Vagina (tissue), 2 donors: ENCODE measurements around the gene MPIG6B. TPM values are rescaled to one million over a fixed set of nuclear protein-coding genes. Genes with fewer than 3 reads are reported as not detected.

Experiments
- DNase-seq, 2 donors: peaks; one replicate each; pipeline ENCODE4 v3.0.0-alpha.2; 2017; ENCODE audit errors: extremely low spot score in 2 of 2
- H3K27ac ChIP-seq: fragments of 200-600 bp; sonication (generic); one replicate; pipeline ENCODE4 v1.5.1; 2019
- H3K27me3 ChIP-seq: fragments of 200-600 bp; sonication (generic); one replicate; pipeline ENCODE4 v1.5.1; 2019
- H3K36me3 ChIP-seq, 2 donors: fragments of 200-600 bp; sonication (generic); one replicate each; pipeline ENCODE4 v1.5.1; 2017 to 2019
- H3K4me1 ChIP-seq: fragments of 200-600 bp; sonication (generic); one replicate; pipeline ENCODE4 v1.5.1; 2019
- H3K4me3 ChIP-seq, 2 donors: fragments of 200-600 bp; sonication (generic); 1 replicate in 1 of 2; 2 replicates in 1 of 2; pipeline ENCODE4 v1.5.1; 2016 to 2019
- H3K9me3 ChIP-seq: fragments of 200-600 bp; sonication (generic); one replicate; pipeline ENCODE4 v1.5.1; 2019
- POLR2A ChIP-seq, 2 donors: fragments of 450-650 bp; IDR thresholded peaks; one replicate each; pipeline ENCODE4 v1.6.1; 2017; ENCODE audit warnings: antibody characterized with exemption in 2 of 2, mild to moderate bottlenecking in 2 of 2, moderate library complexity in 2 of 2
- POLR2AphosphoS5 ChIP-seq, 2 donors: sonication (generic); formaldehyde crosslinking; IDR thresholded peaks; one replicate each; pipeline ENCODE4 v1.9.0; 2017; ENCODE audit warnings: antibody characterized with exemption in 2 of 2, mild to moderate bottlenecking in 2 of 2, low read depth in 1 of 2; ENCODE audit not compliant: insufficient read depth in 1 of 2
- intact Hi-C: fragments of 100-400 bp; cut with DNase I; formaldehyde crosslinking; loops from one replicate; pipeline ENCODE4 v1.15.1; 2023
- total RNA-seq: library from RNA; depleted of rRNA; stranded (reverse); fragments of >200 nt; gene quantifications from one replicate; pipeline ENCODE4 v1.2.3, GENCODE V29; 2016
- TF ChIP-seq, protein P1 (sequence below), 3 experiments: fragments of 450-650 bp in 2 of 3; fragments of 200-600 bp in 1 of 3; sonication (generic) in 1 of 3; IDR thresholded peaks; one replicate each; pipeline ENCODE4 v1.5.1; 2017 to 2019; ENCODE audit warnings: antibody characterized with exemption in 3 of 3, mild to moderate bottlenecking in 2 of 3, moderate library complexity in 2 of 3

The MPIG6B gene
- total RNA-seq, 1 donor from 2014 or later = not detected

DNA sequence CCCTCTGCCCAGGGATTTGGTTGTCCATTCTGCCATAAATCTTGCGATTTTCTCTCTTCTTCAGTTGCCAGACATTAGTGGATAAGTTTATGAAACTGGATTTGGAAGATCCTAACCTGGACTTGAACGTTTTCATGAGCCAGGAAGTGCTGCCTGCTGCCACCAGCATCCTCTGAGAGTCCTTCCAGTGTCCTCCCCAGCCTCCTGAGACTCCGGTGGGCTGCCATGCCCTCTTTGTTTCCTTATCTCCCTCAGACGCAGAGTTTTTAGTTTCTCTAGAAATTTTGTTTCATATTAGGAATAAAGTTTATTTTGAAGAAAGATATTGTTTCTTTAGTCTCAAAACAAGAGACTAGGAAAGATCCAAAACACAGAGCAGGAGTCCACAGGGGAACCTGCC is 39.2 kb downstream of the MPIG6B start, which contains the start of gene SAPCD1:
SAPCD1 (plus strand) TSS at position 301 of the 400 bp plus-strand sequence. CDS start 399 bp downstream, outside the sequence.
- Histone ChIP-seq H3K4me3 (no peak within 1 kb of the TSS), H3K27me3 (no peaks in the 10 kb centered on the region), H3K27ac (no peak within 1 kb of the TSS), H3K4me1 (no peaks in the 10 kb centered on the region), H3K9me3 (no peaks in the 10 kb centered on the region), H3K36me3 (no peaks in the 10 kb centered on the region)
- intact Hi-C loops = no loop called here
- TF ChIP-seq POLR2AphosphoS5 (IDR thresholded peaks at IDR 0.05; ENCODE audit: insufficient read depth in 1 of 2, low read depth in 1 of 2) = no peak
- no peak for TF ChIP-seq POLR2A (IDR thresholded peaks at IDR 0.05)
- TF ChIP-seq, protein P1, sequence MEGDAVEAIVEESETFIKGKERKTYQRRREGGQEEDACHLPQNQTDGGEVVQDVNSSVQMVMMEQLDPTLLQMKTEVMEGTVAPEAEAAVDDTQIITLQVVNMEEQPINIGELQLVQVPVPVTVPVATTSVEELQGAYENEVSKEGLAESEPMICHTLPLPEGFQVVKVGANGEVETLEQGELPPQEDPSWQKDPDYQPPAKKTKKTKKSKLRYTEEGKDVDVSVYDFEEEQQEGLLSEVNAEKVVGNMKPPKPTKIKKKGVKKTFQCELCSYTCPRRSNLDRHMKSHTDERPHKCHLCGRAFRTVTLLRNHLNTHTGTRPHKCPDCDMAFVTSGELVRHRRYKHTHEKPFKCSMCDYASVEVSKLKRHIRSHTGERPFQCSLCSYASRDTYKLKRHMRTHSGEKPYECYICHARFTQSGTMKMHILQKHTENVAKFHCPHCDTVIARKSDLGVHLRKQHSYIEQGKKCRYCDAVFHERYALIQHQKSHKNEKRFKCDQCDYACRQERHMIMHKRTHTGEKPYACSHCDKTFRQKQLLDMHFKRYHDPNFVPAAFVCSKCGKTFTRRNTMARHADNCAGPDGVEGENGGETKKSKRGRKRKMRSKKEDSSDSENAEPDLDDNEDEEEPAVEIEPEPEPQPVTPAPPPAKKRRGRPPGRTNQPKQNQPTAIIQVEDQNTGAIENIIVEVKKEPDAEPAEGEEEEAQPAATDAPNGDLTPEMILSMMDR (IDR thresholded peaks at IDR 0.05) = no peak
- DNase-seq = no peak

- H3K4me1 ChIP-seq = no peaks in the 10 kb centered on the region
- no peak for TF ChIP-seq POLR2A (IDR thresholded peaks at IDR 0.05)
- TF ChIP-seq, protein P1 (IDR thresholded peaks at IDR 0.05) = no peak
- TF ChIP-seq POLR2AphosphoS5 (IDR thresholded peaks at IDR 0.05; ENCODE audit: insufficient read depth in 1 of 2, low read depth in 1 of 2) = no peak
- DNase-seq = no peak
- H3K36me3 ChIP-seq = no peaks in the 10 kb centered on the region
- intact Hi-C loops = no loop called here
- H3K4me3 ChIP-seq = no peak overlapping the region
- H3K27me3 ChIP-seq = no peaks in the 10 kb centered on the region
- no peak overlapping the region for H3K27ac ChIP-seq
- no peaks in the 10 kb centered on the region for H3K9me3 ChIP-seq
These were observed 39.9 kb downstream of the MPIG6B start for GRCh38 chr6:31762878-31763618.

- no peaks in the 10 kb centered on the region for H3K9me3 ChIP-seq
- H3K36me3 ChIP-seq = no peaks in the 10 kb centered on the region
- no peak overlapping the region for H3K4me3 ChIP-seq
- no peaks in the 10 kb centered on the region for H3K4me1 ChIP-seq
- intact Hi-C loops = no loop called here
- H3K27me3 ChIP-seq = no peaks in the 10 kb centered on the region
- H3K27ac ChIP-seq = no peak overlapping the region
- TF ChIP-seq POLR2A (IDR thresholded peaks at IDR 0.05) = no peak
- TF ChIP-seq POLR2AphosphoS5 (IDR thresholded peaks at IDR 0.05; ENCODE audit: insufficient read depth in 1 of 2, low read depth in 1 of 2) = no peak
- no peak for DNase-seq
These were observed 40.4 kb downstream of the MPIG6B start for GRCh38 chr6:31763619-31763940.

- H3K27me3 ChIP-seq = no peaks in the 10 kb centered on the region
- no peak overlapping the region for H3K27ac ChIP-seq
- H3K9me3 ChIP-seq = no peaks in the 10 kb centered on the region
- H3K4me1 ChIP-seq = no peaks in the 10 kb centered on the region
- intact Hi-C loops = no loop called here
- H3K4me3 ChIP-seq = no peak overlapping the region
- TF ChIP-seq POLR2A (IDR thresholded peaks at IDR 0.05) = no peak
- no peak for TF ChIP-seq POLR2AphosphoS5 (IDR thresholded peaks at IDR 0.05; ENCODE audit: insufficient read depth in 1 of 2, low read depth in 1 of 2)
- TF ChIP-seq, protein P1 (IDR thresholded peaks at IDR 0.05) = no peak
- no peaks in the 10 kb centered on the region for H3K36me3 ChIP-seq
- no peak for DNase-seq
These were observed 41.0 kb downstream of the MPIG6B start for GRCh38 chr6:31764198-31764597.

- DNase-seq = no peak
- no peak for TF ChIP-seq POLR2A (IDR thresholded peaks at IDR 0.05)
- TF ChIP-seq, protein P1 (IDR thresholded peaks at IDR 0.05) = no peak
- Histone ChIP-seq H3K36me3 (no peaks in the 10 kb centered on the region), H3K4me1 (no peaks in the 10 kb centered on the region), H3K27ac (no peak overlapping the region), H3K9me3 (no peaks in the 10 kb centered on the region), H3K27me3 (no peaks in the 10 kb centered on the region), H3K4me3 (no peak overlapping the region)
- intact Hi-C loops = no loop called here
These were observed 42.4 kb downstream of the MPIG6B start for GRCh38 chr6:31765559-31765909.
